Duodenal mucosa (tissue), 2 donors: ENCODE data around the gene RAPGEF5.
"Not testable (repeated sequence)": the region's sequence is repeated elsewhere in the genome, so short reads cannot be mapped to it uniquely, and the experiment has no call there.

ENCODE experiments used
- H3K27ac ChIP-seq: one replicate; pipeline ENCODE4 v1.7.0; 2013; ENCODE audit warnings: low read depth, low read length
- H3K27me3 ChIP-seq, 2 donors: one replicate each; pipeline ENCODE4 v1.7.0; 2013; ENCODE audit warnings: low read length in 2 of 2, control low read depth in 1 of 2; ENCODE audit not compliant: insufficient read depth in 2 of 2, control insufficient read depth in 1 of 2
- H3K36me3 ChIP-seq, 2 donors: one replicate each; pipeline ENCODE4 v1.7.0; 2013; ENCODE audit warnings: low read length in 2 of 2, control low read depth in 1 of 2; ENCODE audit not compliant: insufficient read depth in 2 of 2, control insufficient read depth in 1 of 2
- H3K4me1 ChIP-seq, 2 donors: one replicate each; pipeline ENCODE4 v1.7.0; 2013; ENCODE audit warnings: low read length in 2 of 2, control low read depth in 1 of 2; ENCODE audit not compliant: insufficient read depth in 2 of 2, control insufficient read depth in 1 of 2
- H3K4me3 ChIP-seq, 2 donors: one replicate each; pipeline ENCODE4 v1.7.0; 2013; ENCODE audit warnings: low read length in 2 of 2, low read depth in 1 of 2
- H3K9ac ChIP-seq, 2 donors: one replicate each; pipeline ENCODE4 v1.7.0; 2013; ENCODE audit warnings: low read length in 2 of 2, low read depth in 1 of 2
- H3K9me3 ChIP-seq, 2 donors: one replicate each; pipeline ENCODE4 v1.7.0; 2013; ENCODE audit warnings: low read length in 2 of 2, control low read depth in 1 of 2; ENCODE audit not compliant: control insufficient read depth in 1 of 2

RAPGEF5 gene

GRCh38 chr7:22090107-22090506, 266.8 kb downstream of the RAPGEF5 start:
- H3K27me3 ChIP-seq, result no peaks in the 10 kb centered on the region
- no peak overlapping the region for H3K27ac ChIP-seq
- H3K4me3 ChIP-seq, result no peak overlapping the region
- H3K4me1 ChIP-seq, result no peaks in the 10 kb centered on the region
- no peak overlapping the region for H3K9ac ChIP-seq
- H3K9me3 ChIP-seq, result no peaks in the 10 kb centered on the region
- H3K36me3 ChIP-seq, result no peaks in the 10 kb centered on the region

GRCh38 chr7:22088827-22089226, 268.1 kb downstream of the RAPGEF5 start:
- Histone ChIP-seq H3K4me1 (peaks cover 0 to 2% of the 10 kb centered on the region in 2 donors), H3K36me3 (no peaks in the 10 kb centered on the region), H3K27me3 (no peaks in the 10 kb centered on the region), H3K4me3 (no peak overlapping the region), H3K27ac (no peak overlapping the region), H3K9me3 (no peaks in the 10 kb centered on the region), H3K9ac (no peak overlapping the region)

GRCh38 chr7:22087861-22088260, 269.1 kb downstream of the RAPGEF5 start:
- Histone ChIP-seq H3K4me1 (peaks cover 4 to 5% of the 10 kb centered on the region in 2 donors), H3K4me3 (no peak overlapping the region), H3K27me3 (no peaks in the 10 kb centered on the region), H3K9me3 (no peaks in the 10 kb centered on the region), H3K9ac (no peak overlapping the region), H3K27ac (no peak overlapping the region), H3K36me3 (no peaks in the 10 kb centered on the region)

- H3K36me3 ChIP-seq, result no peaks in the 10 kb centered on the region
- no peak overlapping the region for H3K27ac ChIP-seq
- peak overlapping the region; percentile 63 to 79 for H3K9ac ChIP-seq
- no peaks in the 10 kb centered on the region for H3K9me3 ChIP-seq
- H3K27me3 ChIP-seq, result peaks cover 3 to 9% of the 10 kb centered on the region in 2 donors
- H3K4me1 ChIP-seq, result peaks cover 8 to 11% of the 10 kb centered on the region in 2 donors
- peak overlapping the region; percentile 82 to 91 for H3K4me3 ChIP-seq
Observed at GRCh38 chr7:22083704-22084240, 273.2 kb downstream of the RAPGEF5 start.

- peak overlapping the region; percentile 82 to 91 for H3K4me3 ChIP-seq
- peaks cover 3 to 13% of the 10 kb centered on the region in 2 donors for H3K27me3 ChIP-seq
- no peaks in the 10 kb centered on the region for H3K9me3 ChIP-seq
- peaks cover 8 to 11% of the 10 kb centered on the region in 2 donors for H3K4me1 ChIP-seq
- no peaks in the 10 kb centered on the region for H3K36me3 ChIP-seq
- peak overlapping the region; percentile 63 to 79 for H3K9ac ChIP-seq
- H3K27ac ChIP-seq, result peak overlapping the region; percentile 48
Observed at GRCh38 chr7:22082886-22083703, 273.9 kb downstream of the RAPGEF5 start.

GRCh38 chr7:22082553-22082885, 274.4 kb downstream of the RAPGEF5 start:
- peak overlapping the region; percentile 82 to 91 for H3K4me3 ChIP-seq
- H3K27ac ChIP-seq, result no peak overlapping the region

GRCh38 chr7:22080219-22080618, 276.7 kb downstream of the RAPGEF5 start:
- not testable (repeated sequence) for H3K27ac ChIP-seq, H3K36me3 ChIP-seq, H3K9me3 ChIP-seq, H3K4me3 ChIP-seq, H3K9ac ChIP-seq
- Histone ChIP-seq H3K4me1 (peaks cover 8 to 11% of the 10 kb centered on the region in 2 donors), H3K27me3 (peaks cover 3 to 16% of the 10 kb centered on the region in 2 donors)

More at GRCh38 chr7:22082553-22082885, 274.4 kb downstream of the RAPGEF5 start:
- H3K4me1 ChIP-seq, result peaks cover 8 to 11% of the 10 kb centered on the region in 2 donors
- no peaks in the 10 kb centered on the region for H3K36me3 ChIP-seq
- H3K27me3 ChIP-seq, result peaks cover 3 to 16% of the 10 kb centered on the region in 2 donors
- H3K9ac ChIP-seq, result peak overlapping the region; percentile 27 to 53
- H3K9me3 ChIP-seq, result no peaks in the 10 kb centered on the region

GRCh38 chr7:22078872-22079271, 278.1 kb downstream of the RAPGEF5 start:
- not testable (repeated sequence) for H3K9me3 ChIP-seq, H3K9ac ChIP-seq

GRCh38 chr7:22075561-22075960, 281.4 kb downstream of the RAPGEF5 start:
- Histone ChIP-seq H3K4me1 (no peaks in the 10 kb centered on the region), H3K36me3 (no peaks in the 10 kb centered on the region), H3K27me3 (peaks cover 0 to 7% of the 10 kb centered on the region in 2 donors), H3K4me3 (no peak overlapping the region), H3K9ac (no peak overlapping the region), H3K9me3 (no peaks in the 10 kb centered on the region), H3K27ac (no peak overlapping the region)

More at GRCh38 chr7:22078872-22079271, 278.1 kb downstream of the RAPGEF5 start:
- H3K4me1 ChIP-seq, result peaks cover 6 to 11% of the 10 kb centered on the region in 2 donors
- not testable (repeated sequence) for H3K36me3 ChIP-seq, H3K27ac ChIP-seq, H3K4me3 ChIP-seq
- peaks cover 3 to 16% of the 10 kb centered on the region in 2 donors for H3K27me3 ChIP-seq

GRCh38 chr7:22074897-22075296, 282.1 kb downstream of the RAPGEF5 start:
- H3K9ac ChIP-seq, result no peak overlapping the region
- H3K27ac ChIP-seq, result no peak overlapping the region
- H3K36me3 ChIP-seq, result no peaks in the 10 kb centered on the region
- H3K9me3 ChIP-seq, result no peaks in the 10 kb centered on the region
- no peaks in the 10 kb centered on the region for H3K4me1 ChIP-seq
- H3K27me3 ChIP-seq, result peaks cover 0 to 7% of the 10 kb centered on the region in 2 donors
- no peak overlapping the region for H3K4me3 ChIP-seq
